Measurements from ENCODE around the gene C12orf43.

C12orf43 gene

DNA sequence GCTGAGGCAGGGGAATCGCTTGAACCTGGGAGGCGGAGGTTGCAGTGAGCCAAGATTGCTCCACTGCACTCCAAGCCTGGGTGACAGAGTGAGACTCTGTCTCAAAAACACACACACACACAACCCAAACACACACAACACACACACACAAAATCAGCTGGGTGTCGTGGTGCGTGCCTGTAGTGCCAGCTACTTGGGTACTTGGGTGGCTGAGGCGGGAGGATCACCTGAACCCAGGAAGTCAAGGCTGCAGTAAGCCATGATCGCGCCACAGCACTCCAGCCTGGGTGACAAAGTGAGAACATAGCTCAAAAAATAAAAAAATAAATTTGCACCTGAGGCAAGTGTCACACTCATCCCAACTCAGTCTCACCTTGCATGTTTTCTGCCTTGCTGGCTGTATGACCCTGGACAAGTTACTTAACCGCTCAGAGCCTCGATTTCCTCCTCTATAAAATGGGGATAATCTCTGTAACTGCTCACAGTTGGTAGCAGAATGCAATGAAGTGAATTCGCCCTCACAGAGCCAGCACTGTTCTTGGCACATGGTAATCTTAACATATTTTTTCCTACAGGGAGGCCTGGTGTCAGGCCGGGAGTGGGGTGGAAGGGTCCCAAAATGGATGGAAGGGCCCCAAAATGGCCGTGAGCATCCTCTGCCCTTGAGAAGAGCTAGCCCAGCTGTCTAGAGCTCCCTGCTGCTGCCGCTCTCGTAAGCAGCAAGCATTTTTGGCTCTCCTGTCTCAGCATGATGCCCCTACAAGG lies 38.6 kb downstream of the C12orf43 start:
- FAIRE-seq = no peak

DNA sequence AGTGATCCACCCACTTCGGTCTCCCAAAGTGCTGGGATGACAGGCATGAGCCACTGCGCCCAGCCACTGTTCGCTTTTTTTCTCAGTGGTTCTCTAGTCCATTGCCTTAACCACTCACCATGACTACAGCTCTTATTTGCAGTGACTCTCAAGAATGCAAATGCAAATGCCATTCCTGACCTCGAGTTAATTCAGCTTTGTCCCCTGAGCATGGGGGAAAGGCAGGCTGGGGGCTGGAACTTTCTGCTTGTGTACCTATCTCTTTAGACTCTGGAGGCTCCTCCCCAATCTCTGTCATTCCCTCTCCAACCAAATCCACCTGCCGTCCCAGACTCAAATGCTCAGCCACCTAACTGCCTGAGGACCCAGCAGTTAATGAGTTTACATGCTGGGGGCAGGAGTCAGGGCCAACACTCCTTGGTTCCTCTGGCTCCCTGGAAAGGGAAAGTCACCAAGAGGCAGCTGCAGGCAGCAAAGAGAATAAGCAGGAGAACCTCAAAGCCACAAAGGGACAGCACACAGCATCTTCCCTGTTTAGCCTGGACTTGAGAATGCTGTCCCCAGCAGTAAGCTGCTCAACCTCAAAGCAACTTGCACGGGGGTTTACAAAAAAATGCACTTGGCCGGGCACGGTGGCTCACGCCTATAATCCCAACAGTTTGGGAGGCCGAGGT lies 43.3 kb downstream of the C12orf43 start:
- no peak for FAIRE-seq

DNA sequence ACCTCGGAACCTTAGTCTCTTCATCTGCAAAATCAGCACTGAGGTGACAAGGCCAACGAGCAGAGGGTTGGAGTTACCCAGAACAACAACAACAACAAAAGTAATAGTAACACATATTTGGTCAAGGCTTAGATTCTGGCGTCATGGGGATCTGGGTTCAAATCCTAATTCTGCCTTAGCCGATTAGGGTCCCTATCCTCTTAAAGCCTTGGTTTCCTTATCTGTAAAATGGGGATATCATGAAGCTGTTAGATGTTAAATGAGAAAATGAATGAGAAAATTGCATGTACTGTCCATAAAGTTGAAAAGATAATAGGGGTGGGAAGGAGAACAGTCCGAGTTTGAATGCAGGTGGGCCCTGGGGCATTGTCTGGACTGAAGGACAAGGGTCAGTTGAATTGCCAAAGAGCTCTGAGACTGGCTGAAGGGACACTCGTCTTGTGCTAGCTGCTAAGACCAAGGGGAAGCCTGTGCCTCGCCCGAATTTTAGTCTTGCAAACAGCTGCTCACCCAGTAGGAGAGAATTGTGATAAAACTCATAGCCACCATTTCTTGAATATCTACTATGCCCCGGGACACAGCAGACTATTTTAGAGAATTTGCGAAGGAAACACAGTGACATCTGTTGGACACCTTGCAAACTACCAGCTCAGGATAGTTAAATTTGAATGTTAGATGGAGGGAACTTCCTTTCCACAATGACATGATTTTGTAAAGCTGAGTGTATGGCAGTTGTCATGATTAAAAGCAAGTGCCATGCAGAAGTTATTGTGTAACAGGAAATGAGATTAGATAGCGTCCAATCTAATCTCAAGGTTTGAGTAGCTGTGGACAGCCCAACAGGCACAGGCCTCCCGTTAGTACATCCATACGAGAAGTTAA lies 44.7 kb downstream of the C12orf43 start:
- peak; percentile 96 for FAIRE-seq

DNA sequence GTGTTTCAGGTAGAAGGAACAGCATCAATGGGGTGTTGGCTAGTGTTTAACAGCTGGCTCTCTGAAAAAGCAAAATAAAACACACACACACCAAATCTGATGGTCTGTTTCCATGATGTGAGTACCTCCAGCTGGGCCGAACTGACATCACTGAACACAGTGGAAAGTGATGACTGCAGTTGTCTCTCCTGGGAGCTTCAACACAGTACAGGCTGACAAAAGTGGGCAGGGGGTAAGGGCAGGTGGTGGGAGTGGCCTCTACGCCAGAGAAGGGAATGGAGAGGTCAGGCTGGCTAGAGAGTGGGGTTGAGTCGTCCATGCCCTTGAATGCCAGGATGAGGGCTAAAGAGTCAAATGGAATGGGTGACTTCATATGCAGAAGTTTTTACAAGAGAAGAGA lies 46.0 kb downstream of the C12orf43 start:
- FAIRE-seq = no peak

DNA sequence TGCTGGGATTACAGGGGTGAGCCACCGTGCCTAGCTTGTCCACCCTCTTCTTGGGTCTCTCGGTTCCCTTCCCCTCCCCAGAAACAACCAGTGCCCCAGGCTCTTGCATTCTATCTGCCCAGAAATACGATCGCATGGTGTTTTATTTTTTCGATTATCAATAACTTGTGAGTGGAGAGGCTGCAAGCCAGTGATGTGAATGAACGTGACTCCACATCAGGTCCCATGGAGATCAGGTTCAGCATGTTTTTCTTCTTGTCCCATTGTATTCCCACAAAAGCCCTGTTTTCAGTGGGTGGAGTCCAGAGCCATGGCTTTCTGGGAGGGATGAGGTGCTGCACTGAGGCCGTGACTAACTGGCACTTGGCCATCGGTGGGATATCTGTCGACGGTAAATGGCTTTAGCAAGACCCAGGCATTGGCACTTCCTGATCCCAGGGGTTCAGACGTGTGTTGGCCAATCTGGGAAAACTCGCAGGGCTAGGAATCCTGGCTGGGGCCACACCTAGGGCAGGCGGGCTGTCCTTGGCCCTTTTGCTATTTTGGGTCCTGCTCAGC lies 50.7 kb downstream of the C12orf43 start:
- FAIRE-seq = no peak

DNA sequence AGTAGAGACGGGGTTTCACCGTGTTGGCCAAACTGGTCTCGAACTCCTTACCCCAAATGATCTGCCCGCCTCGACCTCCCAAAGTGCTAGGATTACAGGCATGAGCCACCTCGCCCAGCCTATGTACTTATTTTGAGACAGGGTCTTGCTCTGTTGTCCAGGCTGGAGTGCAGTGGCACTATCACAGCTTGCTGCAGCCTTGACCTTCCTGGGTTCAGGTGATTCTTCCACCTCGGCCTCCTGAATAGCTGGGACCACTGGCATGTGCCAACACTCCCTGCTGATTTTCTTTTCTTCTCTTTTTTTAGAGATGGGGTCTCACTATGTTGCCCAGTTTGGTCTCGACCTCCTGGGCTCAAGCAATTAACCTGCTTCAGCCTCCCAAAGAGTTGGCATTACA lies 52.0 kb downstream of the C12orf43 start:
- FAIRE-seq = no peak

DNA sequence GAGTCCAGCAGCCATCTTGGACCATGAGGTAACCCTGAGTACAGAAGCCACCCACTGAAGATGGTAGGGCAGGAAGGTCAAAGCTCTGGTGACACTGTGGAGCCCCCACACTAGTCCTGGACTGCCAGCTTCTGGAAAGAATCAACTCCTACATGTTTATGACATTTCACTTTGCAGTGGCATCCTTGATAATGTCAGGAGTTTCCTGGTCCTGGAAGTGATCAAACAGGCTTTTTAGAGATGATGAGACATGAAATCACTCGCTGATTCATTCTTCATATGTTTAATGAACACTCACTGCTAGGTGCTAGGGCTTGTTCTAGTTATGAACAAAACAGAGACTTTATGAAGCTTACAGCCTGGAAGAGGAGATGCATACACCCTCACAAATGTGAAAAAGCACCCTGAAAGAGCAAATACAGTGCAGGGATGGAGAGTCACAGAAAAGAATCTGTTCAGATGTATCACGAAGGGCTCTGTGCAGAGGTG lies 53.7 kb downstream of the C12orf43 start:
- FAIRE-seq = no peak

DNA sequence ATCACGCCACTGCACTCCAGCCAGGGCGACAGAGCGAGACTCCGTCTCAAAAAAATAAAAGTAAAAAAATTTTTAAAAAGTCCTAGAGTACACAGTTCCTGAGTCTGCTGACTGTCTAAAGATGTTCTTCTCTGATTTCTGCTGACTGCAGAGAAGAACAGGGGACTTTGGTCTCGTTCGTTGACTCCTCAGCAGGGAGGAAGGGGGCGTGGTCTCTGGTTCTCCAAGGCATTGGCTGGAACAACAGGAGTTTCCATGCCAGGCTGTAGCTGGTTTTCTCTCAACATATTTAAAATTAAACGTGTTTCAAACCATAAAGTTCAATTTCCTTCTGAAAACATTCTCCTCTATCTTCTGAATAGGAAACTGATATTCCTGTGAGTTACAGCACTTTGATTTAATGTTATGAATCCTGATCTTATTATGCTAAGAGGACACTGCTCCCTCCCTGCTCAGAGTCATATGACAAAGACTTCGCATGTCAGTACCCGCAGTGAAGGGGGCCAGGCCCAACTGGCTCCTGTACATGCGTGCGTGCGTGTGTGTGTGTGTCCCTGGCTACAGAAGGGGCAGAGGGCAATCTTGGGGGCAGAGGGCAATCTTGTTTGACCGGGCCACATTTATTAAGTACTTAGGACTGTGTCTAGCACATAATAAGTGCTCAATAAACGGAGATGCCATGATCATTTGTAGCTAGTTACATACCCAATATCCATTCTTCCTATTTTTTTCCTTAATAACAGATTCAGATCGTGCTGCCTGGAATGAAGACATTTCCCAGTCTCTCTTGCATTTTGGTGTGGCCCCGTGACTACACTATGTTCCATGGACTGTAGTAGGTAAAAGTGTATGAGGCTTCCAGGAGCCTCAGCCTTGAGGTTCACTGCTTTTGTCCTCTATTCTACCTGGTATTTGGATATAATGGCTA lies 54.4 kb downstream of the C12orf43 start:
- FAIRE-seq = no peak

DNA sequence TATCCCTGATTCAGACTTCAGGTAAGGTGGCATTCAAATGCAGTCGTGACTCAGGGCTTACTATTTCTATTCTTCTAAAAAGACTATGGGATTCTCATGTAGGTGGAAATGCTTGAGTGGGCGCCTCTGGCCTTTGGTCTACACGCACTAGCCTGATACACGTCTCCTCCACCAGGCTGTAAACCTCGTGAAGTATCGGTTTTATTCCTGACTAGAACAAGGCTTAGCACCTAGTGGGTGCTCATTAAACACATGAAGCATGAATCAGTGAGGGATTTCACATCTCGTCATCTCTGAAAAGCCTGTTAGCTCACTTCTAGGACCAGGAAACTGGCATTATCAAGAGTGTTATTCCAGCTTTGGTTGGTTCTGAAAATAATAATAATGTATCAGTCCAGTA lies 55.6 kb downstream of the C12orf43 start:
- FAIRE-seq = no peak

DNA sequence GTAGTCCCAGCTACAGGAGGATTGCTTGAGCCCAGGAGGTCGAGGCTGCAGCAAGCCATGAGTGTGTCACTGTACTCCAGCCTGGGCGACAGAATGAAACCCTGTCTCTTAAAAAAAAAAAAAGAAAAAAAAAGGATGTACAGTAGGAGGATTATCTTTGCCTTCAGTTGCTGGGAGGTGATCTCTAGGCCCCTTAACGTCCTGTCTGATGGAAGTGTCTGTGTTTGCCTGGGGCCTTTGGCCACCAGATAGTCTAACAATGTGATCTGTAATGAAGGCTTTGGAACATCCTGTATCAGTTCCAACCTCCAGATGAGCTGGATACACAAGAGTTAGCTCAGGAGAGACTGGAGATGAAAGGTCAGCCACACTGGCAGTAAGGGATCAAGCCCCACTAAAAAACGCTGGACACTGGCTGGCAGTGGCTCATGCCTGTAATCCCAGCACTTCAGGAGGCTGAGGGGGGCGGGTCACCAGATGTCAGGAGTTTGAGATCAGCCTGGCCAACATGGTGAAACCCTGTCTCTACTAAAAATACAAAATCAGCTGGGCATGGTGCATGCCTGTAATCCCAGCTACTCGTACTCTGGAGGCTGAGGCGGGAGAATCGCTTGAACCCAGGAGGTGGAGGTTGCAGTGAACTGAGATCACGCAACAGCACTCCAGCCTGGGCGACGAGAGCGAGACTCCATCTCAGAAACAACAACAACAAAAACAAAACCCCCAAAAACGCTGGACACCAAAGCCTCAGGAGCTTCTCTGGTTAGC lies 57.0 kb downstream of the C12orf43 start:
- FAIRE-seq = no peak

DNA sequence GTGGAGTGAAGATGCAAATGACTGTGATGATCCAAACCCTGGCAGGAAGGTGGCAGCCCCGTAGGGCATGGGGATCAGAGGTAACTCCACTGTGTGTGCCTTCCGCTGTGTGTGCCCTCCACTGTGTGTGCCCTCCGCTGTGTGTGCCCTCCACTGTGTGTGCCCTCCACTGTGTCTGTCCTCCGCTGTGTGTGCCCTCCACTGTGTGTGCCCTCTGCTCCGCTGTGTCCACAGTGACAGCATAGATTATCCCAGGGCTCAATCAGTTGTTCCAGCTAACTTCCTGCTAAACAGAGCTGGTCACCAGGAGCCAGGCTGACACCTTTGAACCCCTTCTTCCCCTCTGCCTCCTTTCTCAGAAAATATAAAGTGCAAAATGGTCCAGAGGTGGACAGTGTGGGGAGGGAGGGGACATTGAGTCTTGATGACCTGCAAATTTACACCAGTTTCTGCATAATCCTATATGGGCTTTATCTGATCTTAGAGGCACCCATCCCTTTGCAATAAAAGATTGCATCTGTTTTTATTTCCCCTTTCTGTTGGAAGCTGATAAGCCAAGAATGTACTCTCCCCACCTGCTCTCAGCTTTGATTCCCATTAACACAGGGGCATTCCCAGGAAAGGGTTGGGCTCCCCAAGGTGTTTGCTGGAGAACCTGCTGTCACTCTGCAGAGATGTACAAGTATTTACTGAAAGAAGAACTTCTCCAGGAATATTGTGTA lies 59.5 kb downstream of the C12orf43 start:
- FAIRE-seq = no peak

DNA sequence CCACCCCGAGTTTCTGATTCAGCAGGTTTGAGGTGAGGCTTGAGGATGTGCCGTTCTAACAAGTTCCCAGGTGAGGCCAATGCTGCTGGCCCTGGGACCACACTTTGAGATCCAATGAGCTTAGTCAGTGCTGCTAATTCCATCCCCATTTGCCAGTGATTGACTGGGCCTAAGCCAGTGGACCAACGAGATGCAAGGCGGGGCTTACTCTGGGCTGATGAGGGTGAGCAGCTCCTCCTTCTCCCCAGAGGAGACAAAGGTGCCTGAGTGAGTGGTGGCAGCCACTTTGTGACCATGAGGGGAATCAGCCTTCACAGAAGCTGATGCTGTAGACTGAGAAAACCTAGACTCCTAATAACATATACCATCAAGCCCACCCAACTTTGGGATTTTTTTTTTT lies 61.1 kb downstream of the C12orf43 start:
- FAIRE-seq = no peak

DNA sequence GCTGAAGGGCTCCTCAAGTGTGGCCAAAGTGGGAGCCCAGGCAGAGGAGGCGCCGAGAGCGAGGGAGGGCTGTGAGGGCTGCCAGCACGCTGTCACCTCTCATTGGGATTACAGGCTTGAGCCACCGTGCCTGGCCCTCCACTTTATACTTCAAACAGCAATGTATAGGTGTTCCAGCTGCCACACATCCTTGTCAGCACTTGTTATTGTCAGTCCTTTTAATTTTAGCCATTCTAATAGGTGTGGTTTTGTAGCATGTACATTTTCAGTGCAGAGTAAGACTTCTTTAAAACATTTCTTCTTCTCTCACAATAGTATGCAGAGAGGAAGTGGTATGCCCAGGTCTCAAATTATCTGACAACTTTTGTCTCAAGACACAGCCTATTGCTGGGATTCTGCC lies 65.5 kb downstream of the C12orf43 start:
- FAIRE-seq = no peak
